GM12801 (cell line): ENCODE measurements around the gene WFDC1.

Source experiments
- CTCF ChIP-seq: IDR thresholded peaks from one replicate; pipeline ENCODE4 v1.5.1; 2011; ENCODE audit warnings: control low read depth; ENCODE audit not compliant: insufficient read length; ENCODE audit errors: extremely low read depth

Gene WFDC1

GRCh38 chr16:84321932-84322331 lies 27.3 kb downstream of the WFDC1 start:
- TF ChIP-seq CTCF = no peak

- no peak for TF ChIP-seq CTCF
These were observed 28.1 kb downstream of the WFDC1 start for GRCh38 chr16:84322749-84323148.

- no peak for TF ChIP-seq CTCF
These were observed 28.9 kb downstream of the WFDC1 start for GRCh38 chr16:84323606-84324005.

GRCh38 chr16:84324434-84325262 lies 30.0 kb downstream of the WFDC1 start:
- TF ChIP-seq CTCF = no peak

GRCh38 chr16:84326545-84326944 lies 31.9 kb downstream of the WFDC1 start:
- no peak for TF ChIP-seq CTCF

GRCh38 chr16:84327926-84328505 lies 33.3 kb downstream of the WFDC1 start:
- TF ChIP-seq CTCF = no peak

- TF ChIP-seq CTCF = no peak
These were observed 34.3 kb downstream of the WFDC1 start for GRCh38 chr16:84329016-84329415.
